Measurements from ENCODE around the gene RAI1.

Gene RAI1

GRCh38 chr17:17647524-17648178 is 33.6 kb upstream of the RAI1 start:
- no peak for TF ChIP-seq CTCF (IDR thresholded peaks at IDR 0.05)

GRCh38 chr17:17648762-17649161 is 32.5 kb upstream of the RAI1 start:
- no peak for TF ChIP-seq CTCF (IDR thresholded peaks at IDR 0.05)

- no peak for TF ChIP-seq CTCF (IDR thresholded peaks at IDR 0.05)
Measured at GRCh38 chr17:17650959-17651358, 30.3 kb upstream of the RAI1 start.

GRCh38 chr17:17653343-17653742 is 27.9 kb upstream of the RAI1 start:
- no peak for TF ChIP-seq CTCF (IDR thresholded peaks at IDR 0.05)

GRCh38 chr17:17659340-17659739 is 21.9 kb upstream of the RAI1 start:
- no peak for TF ChIP-seq CTCF (IDR thresholded peaks at IDR 0.05)

GRCh38 chr17:17661134-17661533 is 20.1 kb upstream of the RAI1 start:
- no peak for TF ChIP-seq CTCF (IDR thresholded peaks at IDR 0.05)

GRCh38 chr17:17661834-17662385 is 19.3 kb upstream of the RAI1 start:
- TF ChIP-seq CTCF (IDR thresholded peaks at IDR 0.05), result no peak

Measured in LNCAP (cell line).